Bronchial epithelial cell (primary cell): ENCODE measurements around the gene ZFYVE1. TPM values are rescaled to one million over a fixed set of nuclear protein-coding genes. Genes with fewer than 3 reads are reported as not detected.
A peak's percentile ranks its signal among the peaks of the same experiment; 100 is the strongest.

Experiments
- DNase-seq: peaks from one replicate; pipeline ENCODE4 v3.0.0-alpha.2; 2010; ENCODE audit warnings: low read depth
- FAIRE-seq: peaks from 2 replicates; lab custom pipeline; 2011; peaks lifted over from hg19 to GRCh38; lab: Jason Lieb, UNC
- H3K27me3 ChIP-seq: 2 replicates; pipeline ENCODE4 v1.5.1; 2011; ENCODE audit warnings: low read length; ENCODE audit not compliant: control insufficient read depth, insufficient read depth
- H3K36me3 ChIP-seq: 2 replicates; pipeline ENCODE4 v1.5.1; 2011; ENCODE audit warnings: low read length; ENCODE audit not compliant: control insufficient read depth, insufficient read depth
- H3K4me3 ChIP-seq: 2 replicates; pipeline ENCODE4 v1.5.1; 2011; ENCODE audit warnings: mild to moderate bottlenecking, low read depth, low read length, control low read depth
- total RNA-seq: library from RNA; depleted of rRNA; stranded (reverse); fragments of >200 nt; gene quantifications from 2 replicates; pipeline ENCODE4 v1.2.1, GENCODE V29; 2014
- TF ChIP-seq, protein P1 (sequence below): IDR thresholded peaks from 2 replicates; pipeline ENCODE4 v1.5.1; 2011; ENCODE audit warnings: mild to moderate bottlenecking, moderate library complexity, low read length, control low read depth, inconsistent platforms; ENCODE audit not compliant: insufficient read depth, severe bottlenecking

The ZFYVE1 gene
- total RNA-seq, 1 donor from 2014 or later, result 11.3 TPM

- FAIRE-seq (no peak), DNase-seq (no peak)
- Histone ChIP-seq H3K4me3 (no peak overlapping the region), H3K36me3 (peaks cover 14% of the 10 kb centered on the region), H3K27me3 (no peaks in the 10 kb centered on the region)
- TF ChIP-seq, protein P1, sequence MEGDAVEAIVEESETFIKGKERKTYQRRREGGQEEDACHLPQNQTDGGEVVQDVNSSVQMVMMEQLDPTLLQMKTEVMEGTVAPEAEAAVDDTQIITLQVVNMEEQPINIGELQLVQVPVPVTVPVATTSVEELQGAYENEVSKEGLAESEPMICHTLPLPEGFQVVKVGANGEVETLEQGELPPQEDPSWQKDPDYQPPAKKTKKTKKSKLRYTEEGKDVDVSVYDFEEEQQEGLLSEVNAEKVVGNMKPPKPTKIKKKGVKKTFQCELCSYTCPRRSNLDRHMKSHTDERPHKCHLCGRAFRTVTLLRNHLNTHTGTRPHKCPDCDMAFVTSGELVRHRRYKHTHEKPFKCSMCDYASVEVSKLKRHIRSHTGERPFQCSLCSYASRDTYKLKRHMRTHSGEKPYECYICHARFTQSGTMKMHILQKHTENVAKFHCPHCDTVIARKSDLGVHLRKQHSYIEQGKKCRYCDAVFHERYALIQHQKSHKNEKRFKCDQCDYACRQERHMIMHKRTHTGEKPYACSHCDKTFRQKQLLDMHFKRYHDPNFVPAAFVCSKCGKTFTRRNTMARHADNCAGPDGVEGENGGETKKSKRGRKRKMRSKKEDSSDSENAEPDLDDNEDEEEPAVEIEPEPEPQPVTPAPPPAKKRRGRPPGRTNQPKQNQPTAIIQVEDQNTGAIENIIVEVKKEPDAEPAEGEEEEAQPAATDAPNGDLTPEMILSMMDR, result no peak
Observed at GRCh38 chr14:72980863-72981262, 46.0 kb downstream of the ZFYVE1 start.

GRCh38 chr14:72978856-72979255 lies 48.0 kb downstream of the ZFYVE1 start:
- Histone ChIP-seq H3K27me3 (no peaks in the 10 kb centered on the region), H3K36me3 (peaks cover 24% of the 10 kb centered on the region), H3K4me3 (no peak overlapping the region)
- TF ChIP-seq, protein P1, result no peak
- FAIRE-seq (peak; percentile 50), DNase-seq (no peak)

DNA sequence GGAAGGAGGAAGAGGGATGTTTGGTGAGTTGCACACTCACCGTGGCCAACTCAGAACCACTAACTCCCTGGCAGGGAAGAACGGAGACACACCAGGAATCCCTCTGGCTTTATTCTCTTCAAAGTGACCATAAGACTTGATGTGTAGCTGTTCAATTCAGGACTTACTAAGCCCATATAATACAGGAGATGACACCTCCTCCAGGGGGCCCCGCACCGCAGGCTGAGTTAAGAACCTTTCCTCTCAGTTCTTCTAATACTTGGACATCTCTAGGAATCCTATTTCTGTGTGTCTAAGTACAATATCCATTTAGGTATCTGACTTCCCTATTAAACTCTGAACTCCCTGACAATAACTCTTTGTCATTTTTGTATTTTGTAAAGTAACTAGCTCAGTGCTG lies 51.1 kb downstream of the ZFYVE1 start:
- FAIRE-seq, result no peak
- peaks cover 24% of the 10 kb centered on the region for H3K36me3 ChIP-seq

GRCh38 chr14:72974661-72975060 lies 52.2 kb downstream of the ZFYVE1 start:
- DNase-seq (no peak), FAIRE-seq (peak; percentile 47)
- TF ChIP-seq, protein P1, result no peak
- H3K27me3 ChIP-seq, result no peaks in the 10 kb centered on the region
- peaks cover 26% of the 10 kb centered on the region for H3K36me3 ChIP-seq
- H3K4me3 ChIP-seq, result no peak overlapping the region

More for the DNA sequence above, 51.1 kb downstream of the ZFYVE1 start:
- no peak overlapping the region for H3K4me3 ChIP-seq
- no peak for DNase-seq
- H3K27me3 ChIP-seq, result no peaks in the 10 kb centered on the region
- TF ChIP-seq, protein P1, result no peak

DNA sequence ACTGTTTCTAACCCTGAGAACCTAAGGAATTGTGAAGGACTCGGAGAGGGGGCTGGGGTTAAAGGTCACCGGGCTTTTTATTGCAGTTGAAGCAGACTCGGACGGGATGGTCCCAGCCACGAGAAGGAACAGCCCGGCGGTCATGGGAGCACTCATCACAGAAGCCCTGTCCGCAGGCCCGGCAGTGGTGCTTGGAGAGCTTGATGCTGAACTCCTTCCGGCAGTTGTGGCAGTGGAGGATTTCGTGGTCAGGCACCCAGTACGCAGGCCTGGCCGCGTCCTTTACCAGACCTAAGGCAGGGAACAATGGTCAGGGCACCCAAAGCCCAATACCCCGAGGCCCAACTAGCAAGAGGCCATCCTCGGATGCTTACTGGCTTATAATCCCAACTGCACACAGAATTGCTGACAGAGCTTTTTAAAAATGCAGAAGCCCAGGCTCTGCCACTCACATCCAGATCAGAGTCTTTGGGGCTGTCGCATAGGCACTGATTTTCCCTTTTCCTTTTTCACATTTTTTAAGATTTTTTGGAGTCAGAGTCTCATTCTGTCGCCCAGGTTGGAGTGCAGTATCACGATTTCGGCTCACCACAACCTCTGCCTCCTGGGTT lies 56.0 kb downstream of the ZFYVE1 start:
- Histone ChIP-seq H3K36me3 (peaks cover 24% of the 10 kb centered on the region), H3K4me3 (no peak overlapping the region), H3K27me3 (no peaks in the 10 kb centered on the region)
- DNase-seq, result no peak
- TF ChIP-seq, protein P1, result no peak
- FAIRE-seq, result no peak
